NK-92 (cell line): ENCODE data around the gene SMARCE1.
"Not testable (repeated sequence)": the region's sequence is repeated elsewhere in the genome, so short reads cannot be mapped to it uniquely, and the experiment has no call there.

ENCODE experiments used
- DNase-seq: peaks from one replicate; lab custom pipeline; 2025; ENCODE audit not compliant: unreplicated experiment; lab: John Stamatoyannopoulos, UW

The SMARCE1 gene

GRCh38 chr17:40586264-40586663, 61.4 kb downstream of the SMARCE1 start:
- DNase-seq: not testable (repeated sequence)

DNA sequence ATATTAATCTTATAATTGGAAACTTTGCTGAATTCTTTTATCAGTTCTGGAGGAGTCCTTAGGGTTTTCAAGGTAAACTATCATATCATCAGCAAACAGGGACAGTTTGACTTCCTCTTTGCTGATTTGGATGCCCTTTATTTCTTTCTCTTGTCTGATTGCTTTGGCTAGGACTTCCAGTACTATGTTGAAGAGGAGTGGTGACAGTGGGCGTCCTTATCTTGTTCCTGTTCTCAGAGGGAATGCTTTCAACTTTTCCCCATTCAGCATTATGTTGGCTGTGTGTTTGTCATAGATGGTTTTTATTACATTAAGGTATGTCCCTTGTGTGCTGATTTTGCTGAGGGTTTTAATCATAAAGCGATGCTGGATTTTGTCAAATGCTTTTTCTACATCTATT, 62.7 kb downstream of the SMARCE1 start:
- DNase-seq: not testable (repeated sequence)

DNA sequence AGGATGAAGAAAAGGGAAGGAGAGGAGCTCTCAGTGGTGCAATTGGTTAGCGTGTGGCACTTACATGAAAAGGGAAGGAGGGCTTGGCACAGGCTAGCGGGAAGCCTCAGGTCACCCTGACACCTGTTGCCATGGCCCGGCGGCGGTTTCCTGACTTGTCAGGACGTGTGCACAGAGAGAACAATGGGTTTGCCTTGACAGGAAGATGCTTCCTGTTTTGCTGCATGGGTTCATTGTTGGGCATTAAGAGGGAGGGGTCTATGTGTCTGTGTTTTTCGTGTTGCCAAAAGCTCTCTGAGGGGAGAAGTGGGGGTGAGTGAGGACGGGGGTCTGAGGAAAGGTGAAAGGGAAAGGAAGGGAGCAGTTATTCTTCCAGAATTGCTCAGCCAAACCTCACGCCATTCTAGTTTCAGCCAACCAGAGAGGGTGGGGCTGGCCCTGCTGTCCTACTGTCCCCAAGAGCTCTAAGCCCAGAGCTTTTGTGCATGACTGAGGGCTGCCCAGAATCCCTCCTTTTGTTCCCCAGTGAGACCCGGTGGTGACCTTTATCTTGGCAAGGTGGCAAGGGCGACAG, 65.2 kb downstream of the SMARCE1 start:
- DNase-seq: no peak

DNA sequence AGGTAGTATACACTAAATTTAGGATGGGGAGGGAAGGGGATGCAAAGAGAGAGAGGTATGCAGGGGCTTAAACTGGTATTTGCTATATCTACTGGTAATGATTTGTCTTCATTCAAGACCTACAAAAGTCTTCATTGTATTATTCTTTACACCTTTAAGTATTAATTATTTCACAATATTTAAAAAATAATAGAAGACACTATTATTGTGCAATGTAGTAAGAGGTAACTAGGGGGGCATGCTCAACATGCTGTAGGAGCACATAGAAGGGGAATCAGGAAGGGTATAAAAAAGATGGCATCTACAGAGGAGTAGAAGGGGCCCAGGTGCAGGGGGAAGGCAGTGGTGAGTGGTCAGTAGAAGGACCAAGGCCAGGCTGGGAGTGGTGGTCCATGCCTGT, 67.5 kb downstream of the SMARCE1 start:
- no peak for DNase-seq

GRCh38 chr17:40579471-40579870, 68.1 kb downstream of the SMARCE1 start:
- DNase-seq: no peak

GRCh38 chr17:40577611-40578065, 70.0 kb downstream of the SMARCE1 start:
- no peak for DNase-seq

GRCh38 chr17:40576113-40576740, 71.4 kb downstream of the SMARCE1 start:
- no peak for DNase-seq
